ENCODE results near the gene CSGALNACT2. TPM values are rescaled to one million over a fixed set of nuclear protein-coding genes. Genes with fewer than 3 reads are reported as not detected.

CSGALNACT2 gene
- total and polyA plus RNA-seq, 10 of the 15 experiments (the other 5 are each of a cell fraction or from before 2014, with no cell fraction given) = 2.5 to 12.6 (median 8.7) TPM

DNA sequence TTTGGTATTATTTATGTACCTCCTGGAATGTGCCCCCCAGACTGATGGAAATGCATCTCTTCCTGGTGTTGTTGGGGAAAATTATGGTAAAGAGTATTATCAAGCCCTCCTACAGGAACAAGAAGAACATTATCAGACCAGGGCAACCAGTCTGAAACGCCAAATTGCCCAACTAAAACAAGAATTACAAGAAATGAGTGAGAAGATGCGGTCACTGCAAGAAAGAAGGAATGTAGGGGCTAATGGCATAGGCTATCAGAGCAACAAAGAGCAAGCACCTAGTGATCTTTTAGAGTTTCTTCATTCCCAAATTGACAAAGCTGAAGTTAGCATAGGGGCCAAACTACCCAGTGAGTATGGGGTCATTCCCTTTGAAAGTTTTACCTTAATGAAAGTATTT is 17.0 kb downstream of the CSGALNACT2 start (continued):
- TF ChIP-seq ZBTB11 (CRISPR knock-in tag; IDR thresholded peaks at IDR 0.05) (no peak), CEBPB (IDR thresholded peaks at IDR 0.05; ENCODE audit: borderline replicate concordance in 1 of 2, low read depth in 2 of 2, low read length in 2 of 2) (no peak), KDM1A (IDR thresholded peaks at IDR 0.05; ENCODE audit: borderline replicate concordance) (no peak), NFYA (IDR thresholded peaks at IDR 0.05; ENCODE audit: borderline replicate concordance, low read depth, low read length) (no peak), BACH1 (IDR thresholded peaks at IDR 0.05; ENCODE audit: borderline replicate concordance) (no peak)
- TF ChIP-seq, protein P1, sequence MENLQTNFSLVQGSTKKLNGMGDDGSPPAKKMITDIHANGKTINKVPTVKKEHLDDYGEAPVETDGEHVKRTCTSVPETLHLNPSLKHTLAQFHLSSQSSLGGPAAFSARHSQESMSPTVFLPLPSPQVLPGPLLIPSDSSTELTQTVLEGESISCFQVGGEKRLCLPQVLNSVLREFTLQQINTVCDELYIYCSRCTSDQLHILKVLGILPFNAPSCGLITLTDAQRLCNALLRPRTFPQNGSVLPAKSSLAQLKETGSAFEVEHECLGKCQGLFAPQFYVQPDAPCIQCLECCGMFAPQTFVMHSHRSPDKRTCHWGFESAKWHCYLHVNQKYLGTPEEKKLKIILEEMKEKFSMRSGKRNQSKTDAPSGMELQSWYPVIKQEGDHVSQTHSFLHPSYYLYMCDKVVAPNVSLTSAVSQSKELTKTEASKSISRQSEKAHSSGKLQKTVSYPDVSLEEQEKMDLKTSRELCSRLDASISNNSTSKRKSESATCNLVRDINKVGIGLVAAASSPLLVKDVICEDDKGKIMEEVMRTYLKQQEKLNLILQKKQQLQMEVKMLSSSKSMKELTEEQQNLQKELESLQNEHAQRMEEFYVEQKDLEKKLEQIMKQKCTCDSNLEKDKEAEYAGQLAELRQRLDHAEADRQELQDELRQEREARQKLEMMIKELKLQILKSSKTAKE (IDR thresholded peaks at IDR 0.05; ENCODE audit: low read depth, poor library complexity, severe bottlenecking) = no peak
